Stimulated activated CD4-positive, alpha-beta T cell treated with anti-CD3 and anti-CD28 coated beads, Interleukin-2, amount 100 ng/mL, for 4 hours (primary cell): ENCODE measurements around the gene PTH2R.
"Not testable (repeated sequence)": the region's sequence is repeated elsewhere in the genome, so short reads cannot be mapped to it uniquely, and the experiment has no call there.

Experiments
- DNase-seq: peaks from one replicate; pipeline ENCODE4 v3.0.0-alpha.2; 2020; ENCODE audit warnings: low read depth

Gene PTH2R, protein sequence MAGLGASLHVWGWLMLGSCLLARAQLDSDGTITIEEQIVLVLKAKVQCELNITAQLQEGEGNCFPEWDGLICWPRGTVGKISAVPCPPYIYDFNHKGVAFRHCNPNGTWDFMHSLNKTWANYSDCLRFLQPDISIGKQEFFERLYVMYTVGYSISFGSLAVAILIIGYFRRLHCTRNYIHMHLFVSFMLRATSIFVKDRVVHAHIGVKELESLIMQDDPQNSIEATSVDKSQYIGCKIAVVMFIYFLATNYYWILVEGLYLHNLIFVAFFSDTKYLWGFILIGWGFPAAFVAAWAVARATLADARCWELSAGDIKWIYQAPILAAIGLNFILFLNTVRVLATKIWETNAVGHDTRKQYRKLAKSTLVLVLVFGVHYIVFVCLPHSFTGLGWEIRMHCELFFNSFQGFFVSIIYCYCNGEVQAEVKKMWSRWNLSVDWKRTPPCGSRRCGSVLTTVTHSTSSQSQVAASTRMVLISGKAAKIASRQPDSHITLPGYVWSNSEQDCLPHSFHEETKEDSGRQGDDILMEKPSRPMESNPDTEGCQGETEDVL

DNA sequence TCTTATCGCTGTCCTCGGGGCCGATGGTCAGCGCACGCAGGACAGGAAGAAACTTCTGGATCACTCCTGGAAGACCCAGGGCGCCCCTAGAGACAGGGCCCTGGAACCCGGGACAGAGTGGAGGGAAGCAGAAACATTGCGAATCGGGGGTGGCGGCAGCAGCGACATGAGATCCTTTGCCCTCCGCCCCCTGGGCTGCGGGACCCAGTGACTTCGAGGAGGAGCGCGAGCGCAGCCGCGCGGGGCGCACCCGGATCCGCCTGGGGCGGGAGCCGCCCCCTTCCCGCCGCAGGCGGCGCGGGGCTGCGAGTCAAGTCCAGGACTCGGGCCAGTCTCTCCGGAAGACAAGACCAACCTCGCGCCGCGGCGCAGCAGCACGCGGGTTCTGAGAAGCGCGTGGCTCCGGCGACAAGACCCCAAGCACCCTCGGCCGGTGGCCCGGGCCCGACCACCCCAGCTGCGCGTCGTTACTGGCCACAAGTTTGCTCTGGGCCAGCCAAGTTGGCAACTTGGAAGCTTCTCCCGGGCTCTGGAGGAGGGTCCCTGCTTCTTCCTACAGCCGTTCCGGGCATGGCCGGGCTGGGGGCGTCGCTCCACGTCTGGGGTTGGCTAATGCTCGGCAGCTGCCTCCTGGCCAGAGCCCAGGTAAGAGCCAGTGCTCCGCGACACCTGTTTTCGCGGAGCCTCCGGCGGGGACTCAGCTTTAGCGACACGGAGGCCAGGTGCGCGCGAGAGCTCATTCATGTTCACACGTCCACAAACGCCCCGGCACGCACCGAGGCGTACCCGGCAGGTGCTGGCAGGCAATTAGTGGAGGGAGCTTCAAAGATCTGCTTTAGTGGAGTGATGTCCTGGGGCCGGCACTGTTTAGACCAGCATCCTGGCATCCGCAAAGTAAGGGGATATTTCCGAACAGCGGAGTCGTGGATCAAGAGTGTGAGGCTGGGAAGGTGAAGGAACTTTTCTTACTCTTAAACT, at the start of gene PTH2R:
TSS of gene PTH2R (plus strand) at position 319 of the 978 bp plus-strand sequence. CDS start at position 571, 252 bp downstream.
- DNase-seq: no peak

DNA sequence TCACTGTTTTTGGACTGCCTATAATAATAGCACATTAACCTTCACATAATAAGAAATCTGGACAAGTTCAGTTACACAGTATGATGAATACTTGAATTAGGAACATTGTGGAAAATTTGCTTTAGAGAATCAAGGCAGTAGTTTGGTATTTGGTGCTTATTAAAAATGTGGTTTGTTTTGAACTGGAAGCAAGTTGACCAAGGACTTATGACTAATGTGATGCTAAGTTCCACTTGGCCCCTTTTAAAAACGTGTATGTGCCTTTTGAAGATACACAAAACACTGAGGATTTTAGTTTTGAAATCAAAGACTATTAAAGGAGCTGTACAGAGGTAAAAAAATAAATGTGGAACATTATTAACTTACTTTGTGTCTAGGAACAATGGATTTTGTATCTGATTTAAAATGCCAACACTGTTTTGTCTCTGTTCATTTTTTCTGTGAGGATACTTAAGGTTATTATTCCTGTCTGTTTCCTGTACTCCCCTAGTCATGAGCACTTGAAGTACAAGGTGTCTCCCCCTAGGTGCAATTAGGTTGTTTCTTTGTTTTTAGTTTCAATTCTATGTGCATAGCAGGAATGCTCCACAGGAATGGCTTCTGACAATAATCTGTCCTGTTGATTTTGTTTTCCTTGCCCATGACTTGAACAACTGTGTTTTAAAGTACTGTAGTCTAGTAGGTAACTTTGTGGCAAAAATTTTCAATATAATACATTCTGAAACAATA, 49.6 kb upstream of the PTH2R start:
- no peak for DNase-seq

DNA sequence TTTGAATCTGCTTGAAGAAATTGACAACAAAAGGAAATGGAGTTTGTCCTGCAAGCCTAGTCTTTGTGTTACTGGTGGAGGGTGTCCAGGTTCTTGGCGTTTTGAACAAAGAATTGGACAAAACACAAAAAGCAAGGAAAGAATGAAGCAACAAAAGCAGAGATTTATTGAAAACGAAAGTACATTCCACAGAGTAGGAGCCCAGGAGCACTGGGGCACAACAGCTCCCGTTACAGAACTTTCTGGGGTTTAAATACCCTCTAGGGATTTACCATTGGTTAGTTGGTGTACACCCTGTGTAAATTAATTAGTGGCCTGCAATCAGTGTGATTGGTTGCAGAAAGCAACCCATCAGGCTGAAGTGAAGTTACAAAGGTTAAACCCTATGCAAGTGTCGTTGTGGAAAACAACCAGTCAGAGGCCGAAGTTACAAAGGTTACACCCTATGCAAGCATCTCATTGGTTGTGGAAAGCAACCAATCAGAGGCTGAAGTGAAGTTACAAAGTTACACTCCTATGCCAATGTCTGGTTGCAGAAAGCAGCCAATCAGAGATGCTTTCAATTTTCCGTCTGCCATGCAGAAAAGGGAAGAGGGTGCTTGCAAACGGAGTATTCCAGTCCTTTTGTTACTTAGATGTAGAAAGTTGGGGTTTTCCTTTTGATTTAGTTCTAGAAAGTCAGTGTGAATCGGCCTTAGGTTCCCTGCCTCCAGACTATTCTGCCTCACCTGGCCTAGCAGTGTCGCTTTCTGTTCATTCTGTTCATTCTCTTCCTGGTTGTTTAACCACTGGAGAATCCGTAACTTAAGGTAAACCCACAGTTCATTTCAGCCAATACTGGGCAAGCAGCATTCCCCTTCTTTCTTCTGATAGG, 47.6 kb upstream of the PTH2R start:
- DNase-seq: no peak

DNA sequence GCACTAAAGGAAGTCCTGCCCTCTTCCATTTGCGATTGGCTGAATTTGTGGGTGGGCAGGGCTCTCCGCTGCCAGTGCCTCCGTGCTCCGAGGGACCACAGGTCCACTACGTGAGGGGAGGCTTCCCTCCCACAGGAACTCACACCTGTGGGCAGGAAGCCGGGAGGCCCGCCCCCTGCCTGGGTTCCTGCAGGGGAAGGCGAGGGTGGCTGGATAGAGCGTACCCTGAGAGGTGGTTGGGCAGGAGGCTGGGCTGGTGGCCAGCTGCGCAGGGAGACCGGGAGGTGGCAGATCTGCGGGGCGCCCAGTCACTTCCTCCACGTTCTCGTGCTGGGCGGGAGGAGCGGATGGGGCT, 47.0 kb upstream of the PTH2R start:
- no peak for DNase-seq

DNA sequence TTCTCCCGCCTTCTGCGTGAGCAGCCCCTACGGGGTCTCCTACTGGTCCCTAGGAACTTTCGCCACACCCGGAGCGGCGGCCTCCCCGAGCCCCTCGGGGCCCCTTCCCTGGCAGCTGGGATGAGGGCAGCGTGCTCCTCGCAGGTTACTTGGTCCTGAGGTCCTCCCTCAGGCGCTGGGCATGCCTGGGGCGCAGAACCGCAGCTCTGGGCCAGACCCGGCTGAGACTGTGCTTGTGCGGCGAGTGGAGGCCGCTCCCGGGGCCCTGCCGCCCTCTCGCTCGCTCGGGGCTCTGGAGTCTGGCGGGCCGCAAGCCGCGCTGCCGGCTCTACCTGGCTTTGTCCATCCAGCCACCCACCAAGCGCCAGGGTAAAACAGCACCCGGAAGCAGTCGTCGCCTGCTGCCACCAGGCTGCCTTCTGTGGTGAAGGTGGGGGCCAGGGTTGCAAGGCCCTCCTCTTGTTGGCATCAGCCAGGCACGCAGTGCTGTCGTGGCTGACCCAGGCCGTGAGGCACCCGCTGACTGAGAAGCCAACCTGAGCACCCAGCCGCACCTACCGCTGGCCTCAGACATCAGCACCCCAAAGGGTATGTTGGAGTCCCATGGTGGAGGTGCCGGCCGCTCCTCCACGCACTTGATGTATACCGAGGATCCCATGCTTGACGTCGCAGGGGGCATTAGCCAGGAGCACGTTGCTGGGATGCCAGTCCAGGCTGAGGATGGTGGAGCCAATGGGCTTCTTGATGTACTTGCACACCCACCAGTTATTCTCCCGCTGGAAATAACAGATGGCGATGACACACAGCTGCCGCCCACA, 46.1 kb upstream of the PTH2R start:
- DNase-seq: no peak

DNA sequence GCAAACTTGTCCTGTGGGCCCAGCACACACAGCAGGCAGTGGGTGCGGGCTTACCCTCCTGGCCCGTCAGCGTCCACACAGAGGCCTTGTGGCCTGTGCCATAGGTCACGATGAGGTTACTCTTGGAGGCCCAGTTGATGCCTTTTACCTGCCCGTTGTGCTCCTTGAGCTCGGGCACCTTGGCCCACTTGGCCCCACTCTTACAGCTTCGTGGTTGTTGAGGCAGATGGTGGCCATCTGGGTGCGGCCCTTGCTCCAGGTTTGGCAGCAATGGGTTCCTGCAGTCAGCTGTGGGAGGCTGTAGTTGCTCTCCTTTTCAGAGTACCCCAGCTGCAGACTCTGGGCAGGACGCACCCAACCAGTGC, 45.5 kb upstream of the PTH2R start:
- DNase-seq: no peak

DNA sequence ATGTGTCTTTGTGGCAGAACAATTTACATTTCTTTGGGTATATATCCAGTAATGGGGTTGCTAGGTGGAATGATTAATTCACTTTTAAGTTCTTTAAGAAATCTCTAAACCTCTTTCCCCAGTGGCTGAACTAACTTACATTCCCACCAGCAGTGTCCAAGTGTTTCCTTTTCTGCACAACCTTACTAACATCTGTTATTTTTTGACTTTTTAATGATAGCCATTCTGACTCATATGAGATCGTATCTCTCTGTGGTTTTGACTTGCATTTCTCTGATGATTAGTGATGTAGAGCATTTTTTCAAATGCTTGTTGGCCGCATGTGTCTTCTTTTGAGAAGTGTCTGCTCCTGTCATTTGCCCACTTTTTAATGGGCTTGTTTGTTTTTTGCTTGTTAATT, 43.1 kb upstream of the PTH2R start:
- DNase-seq: no peak

DNA sequence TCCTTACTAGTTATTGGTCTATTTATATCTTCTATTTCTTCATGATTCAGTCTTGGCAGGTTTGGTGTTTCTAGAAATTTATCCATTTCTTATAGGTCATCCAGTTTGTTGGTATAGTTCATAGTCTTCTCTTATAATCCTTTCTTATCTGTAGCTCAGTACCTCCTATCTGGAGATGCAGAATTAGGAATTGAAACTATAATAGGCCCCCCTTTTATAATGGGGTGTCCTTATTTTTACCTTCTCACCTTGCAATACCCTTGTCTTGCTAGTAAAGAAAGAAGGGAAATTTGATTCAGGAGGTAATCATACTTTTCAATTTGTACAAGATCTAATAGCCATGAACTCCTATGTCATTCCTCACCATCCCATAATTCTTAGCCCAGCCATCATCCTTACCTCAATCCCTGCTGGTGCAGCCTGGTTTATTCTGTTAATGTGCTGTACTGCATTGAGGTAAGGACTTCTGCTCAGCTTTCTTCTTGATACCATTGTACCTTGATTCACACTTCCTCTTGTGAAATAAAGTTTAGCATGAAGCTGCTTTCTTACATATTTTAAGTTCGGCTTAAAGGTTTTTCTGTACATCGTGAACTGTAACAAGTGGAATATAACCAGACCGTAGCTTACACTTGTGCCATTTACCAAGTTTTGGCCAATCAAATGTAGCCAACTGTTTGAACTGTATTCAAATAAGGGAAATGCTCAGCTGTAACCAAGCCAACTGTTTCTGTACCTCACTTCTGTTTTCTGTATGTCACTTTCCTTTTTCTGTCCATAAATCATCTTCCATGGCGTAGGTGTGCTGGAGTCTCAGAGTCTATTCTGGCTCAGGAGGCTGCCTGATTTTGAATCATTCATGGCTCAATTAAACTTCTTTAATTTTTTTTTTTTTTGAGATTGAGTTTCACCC, 40.1 kb upstream of the PTH2R start:
- DNase-seq: no peak

DNA sequence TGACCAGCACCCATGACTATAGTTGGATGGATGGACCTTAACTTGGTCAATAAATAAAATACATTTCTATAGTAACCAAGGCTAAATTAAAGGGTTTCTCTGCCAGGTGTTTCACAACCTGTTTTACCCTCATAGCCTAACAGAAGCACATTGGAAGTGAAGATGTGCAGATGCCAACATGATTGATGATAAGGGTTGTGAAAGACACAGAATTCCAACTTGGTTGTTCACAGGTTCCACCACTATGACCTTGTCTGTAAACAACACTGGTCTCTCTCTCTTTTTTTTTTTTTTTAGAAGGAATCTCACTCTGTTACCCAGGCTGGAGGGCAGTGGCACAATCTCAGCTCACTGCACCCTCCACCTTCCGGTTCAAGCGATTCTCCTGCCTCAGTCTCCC, 37.5 kb upstream of the PTH2R start:
- DNase-seq: no peak

DNA sequence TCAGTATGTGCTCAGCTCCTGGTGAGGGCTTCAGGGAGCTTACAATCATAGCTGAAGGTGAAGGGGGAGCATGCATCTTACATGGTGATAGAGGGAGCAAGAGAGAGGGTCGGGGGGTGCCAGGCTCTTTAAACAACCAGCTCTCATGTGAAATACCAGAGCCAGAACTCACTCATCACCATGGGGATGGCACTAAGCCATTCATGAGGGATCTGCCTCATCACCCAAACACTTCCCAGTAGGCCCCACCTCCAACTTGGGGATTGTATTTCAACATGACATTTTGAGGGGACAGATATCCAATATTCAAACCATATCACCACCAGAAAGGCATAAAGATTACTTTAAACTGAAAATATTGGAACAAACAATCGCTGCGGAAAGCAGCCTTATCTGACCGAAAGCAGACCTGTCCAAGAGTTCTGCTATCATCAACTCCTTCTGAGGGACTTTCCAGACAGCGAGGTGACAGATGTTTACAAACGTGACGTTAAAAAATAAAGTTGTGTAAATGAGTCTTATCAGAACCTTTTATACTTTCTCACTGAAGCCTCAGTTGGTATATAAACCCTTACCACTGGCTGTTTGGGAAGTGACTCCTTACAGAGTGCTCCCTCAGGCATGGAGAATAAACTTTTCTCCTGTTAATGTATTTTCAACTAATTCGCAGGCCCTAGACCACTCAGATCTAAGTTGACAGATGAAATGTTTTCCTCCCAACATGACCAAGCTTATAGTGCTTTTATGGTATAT, 35.5 kb upstream of the PTH2R start:
- DNase-seq: no peak

DNA sequence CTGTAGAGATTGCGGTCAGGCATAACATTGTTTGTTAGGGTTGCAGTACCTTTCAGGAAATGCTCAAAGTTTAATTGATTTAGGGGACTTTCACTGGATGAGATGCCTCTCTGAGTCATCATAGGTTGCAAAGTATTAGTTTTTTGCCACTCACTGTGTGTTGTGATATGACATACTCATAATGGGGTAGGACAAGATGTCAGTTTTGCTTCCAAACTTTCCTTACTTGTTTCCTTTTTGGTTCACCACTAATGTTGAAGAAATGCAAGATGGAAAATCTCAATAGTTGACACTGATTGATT, 35.0 kb upstream of the PTH2R start:
- DNase-seq: no peak

DNA sequence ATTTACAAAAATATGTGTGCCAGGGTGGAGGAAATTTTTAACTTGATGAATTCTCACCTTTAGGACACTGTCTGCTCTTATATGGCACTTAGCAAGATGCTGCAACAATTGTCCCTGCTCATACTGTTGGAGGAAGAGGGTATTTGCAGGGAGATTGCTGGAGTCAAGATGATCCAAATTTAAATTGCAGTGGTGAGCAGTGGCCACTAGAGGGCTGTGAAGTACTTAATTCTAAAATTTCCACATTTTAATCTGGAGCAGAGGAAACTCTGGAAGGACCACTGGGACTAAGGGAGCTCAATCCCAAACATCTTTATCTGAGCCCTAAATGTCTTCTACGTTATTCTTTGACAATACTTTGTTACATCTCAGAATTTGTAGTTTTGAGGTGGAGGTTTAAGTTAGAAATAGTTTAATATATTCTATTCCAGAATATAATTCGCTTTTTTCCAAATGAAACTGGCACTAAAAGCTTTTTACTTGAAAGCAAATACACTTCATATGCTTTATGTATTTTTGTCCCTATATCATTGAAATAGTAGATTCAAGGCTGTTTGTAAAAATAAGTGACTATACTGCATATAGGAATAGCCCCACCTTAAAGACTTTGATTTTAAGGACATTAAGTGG, 33.0 kb upstream of the PTH2R start:
- DNase-seq: no peak

DNA sequence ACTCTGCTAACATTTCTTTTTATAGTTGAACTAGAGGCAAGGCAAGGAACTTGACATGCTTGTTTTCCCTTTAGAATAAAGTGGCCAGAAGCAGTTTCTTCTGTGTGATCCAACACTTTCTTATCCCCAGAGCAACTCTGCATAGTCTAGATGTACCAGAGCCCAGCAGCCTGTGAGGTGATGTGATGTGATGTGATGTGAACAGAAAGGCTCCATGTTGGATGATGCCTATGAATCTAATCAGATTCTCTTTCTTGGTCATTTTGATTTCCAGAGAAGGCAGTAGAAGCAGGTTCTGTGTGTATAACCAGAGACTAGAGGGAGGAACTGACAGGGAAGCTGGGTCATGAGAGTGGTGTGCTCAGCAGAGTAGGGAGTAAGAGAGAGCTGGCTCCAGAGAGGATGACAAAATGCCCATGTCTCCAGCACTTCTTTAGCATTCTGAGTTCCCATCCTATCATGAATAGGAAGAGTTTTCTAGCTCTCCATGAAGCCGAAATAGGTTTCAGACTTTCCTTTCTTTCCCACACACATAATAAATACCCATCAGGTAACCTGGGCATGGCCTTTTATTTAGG, 31.0 kb upstream of the PTH2R start:
- no peak for DNase-seq

DNA sequence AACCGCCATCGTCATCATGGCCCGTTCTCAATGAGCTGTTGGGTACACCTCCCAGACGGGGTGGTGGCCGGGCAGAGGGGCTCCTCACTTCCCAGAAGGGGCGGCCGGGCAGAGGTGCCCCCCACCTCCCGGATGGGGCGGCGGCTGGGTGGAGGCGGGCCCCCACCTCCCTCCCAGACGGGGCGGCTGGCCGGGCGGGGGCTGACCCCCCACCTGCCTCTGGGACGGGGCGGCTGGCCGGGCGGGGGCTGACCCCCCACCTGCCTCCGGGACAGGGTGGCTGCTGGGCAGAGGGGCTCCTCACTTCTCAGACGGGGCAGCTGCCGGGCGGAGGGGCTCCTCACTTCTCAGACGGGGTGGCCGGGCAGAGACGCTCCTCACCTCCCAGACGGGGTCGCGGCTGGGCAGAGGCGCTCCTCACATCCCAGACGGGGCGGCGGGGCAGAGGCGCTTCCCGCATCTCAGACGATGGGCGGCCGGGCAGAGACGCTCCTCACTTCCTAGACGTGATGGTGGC, 29.2 kb upstream of the PTH2R start:
- DNase-seq: not testable (repeated sequence)

DNA sequence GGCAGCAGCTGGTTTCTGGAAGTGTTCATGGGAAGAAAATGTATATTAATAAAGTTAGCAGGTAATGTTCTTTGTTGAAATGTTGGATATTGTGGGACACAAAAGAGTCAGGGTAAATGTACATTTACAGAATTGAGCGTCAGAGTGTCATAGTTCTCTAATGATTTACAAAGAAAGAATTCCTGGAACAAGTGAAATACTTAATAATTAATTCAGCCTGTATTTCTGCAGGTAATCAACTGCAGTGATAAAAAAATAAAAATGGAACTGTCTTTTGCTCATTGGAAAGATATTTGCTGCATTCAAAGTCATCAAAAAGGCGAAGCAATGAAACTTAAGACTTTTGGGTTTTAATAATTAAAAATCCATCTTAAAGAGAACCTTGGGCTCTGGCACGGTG, 27.4 kb upstream of the PTH2R start:
- no peak for DNase-seq

DNA sequence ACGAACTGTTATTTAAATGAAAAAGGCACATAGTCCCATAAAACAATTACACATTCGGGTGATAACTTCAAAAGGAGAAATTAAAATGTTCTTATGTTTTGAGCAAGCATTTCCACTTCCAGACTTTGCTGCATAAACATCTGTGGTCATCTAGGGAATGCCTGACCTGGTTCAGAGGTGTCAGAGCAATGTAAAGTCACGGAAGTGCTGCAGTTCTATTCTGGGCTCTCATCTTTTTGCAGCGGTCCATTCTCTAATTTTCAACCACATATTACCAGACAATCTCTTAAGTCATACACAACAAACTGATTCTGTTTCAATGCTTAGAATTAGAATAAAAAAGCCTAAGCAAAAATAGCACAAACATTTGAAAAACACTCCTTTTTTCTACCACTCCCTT, 22.0 kb upstream of the PTH2R start:
- no peak for DNase-seq

DNA sequence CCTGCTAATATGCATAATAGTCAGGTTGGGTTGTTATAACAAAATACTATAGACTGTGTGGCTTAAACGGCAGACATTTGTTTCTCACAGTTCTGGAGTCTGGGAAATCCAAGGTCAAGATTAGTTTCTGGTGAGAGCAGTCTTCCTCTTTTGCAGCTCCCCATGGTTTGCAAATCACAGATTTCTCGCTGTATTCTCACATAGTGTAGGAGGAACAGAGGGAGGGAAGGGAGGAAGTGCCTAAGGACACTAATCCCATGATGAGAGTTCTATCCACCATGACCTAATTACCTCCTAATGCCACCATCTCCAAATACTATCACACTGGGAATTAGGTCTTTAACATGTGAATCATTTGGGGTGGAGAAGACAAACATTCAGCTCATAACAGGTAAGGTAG, 20.1 kb upstream of the PTH2R start:
- DNase-seq: no peak

DNA sequence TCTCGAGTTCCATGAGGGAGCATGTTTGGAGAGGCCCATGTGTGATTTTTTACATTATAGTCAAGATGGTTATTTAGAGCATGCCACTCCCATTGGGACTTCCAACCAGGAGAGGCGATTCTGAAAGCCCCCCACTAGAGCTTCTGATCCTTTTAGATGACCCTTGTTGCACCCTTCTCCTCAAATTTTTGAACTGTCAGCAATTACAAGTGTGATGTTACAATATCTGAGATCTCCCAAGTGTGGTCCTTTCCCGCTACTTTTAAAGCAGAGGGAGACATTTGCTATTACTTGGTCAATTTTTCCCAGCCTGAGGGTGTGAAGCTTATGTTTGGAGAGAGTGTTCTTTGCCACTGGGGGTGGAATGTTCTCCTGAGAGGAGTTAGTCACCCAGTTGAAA, 16.7 kb upstream of the PTH2R start:
- no peak for DNase-seq
